GM19452 (cell line): ENCODE measurements around the gene RPL32.
"Not testable (repeated sequence)": the region's sequence is repeated elsewhere in the genome, so short reads cannot be mapped to it uniquely, and the experiment has no call there.

Experiments used
- ATAC-seq: cut with Tn5 transposase; IDR thresholded peaks from one replicate; pipeline ENCODE4 v1.9.1; 2021; ENCODE audit not compliant: unreplicated experiment

The RPL32 gene

GRCh38 chr3:12841149-12841969, at the start of gene RPL32:
Gene RPL32, minus strand, starts transcription at chr3:12841565. Its CDS starts 1,328 bp downstream, at chr3:12840237.
- peak; percentile 86 for ATAC-seq

- no peak for ATAC-seq
Observed at GRCh38 chr3:12890610-12891390, 49.4 kb upstream of the RPL32 start.

GRCh38 chr3:12886736-12887135, 45.4 kb upstream of the RPL32 start:
- ATAC-seq = no peak

GRCh38 chr3:12886106-12886679, 44.8 kb upstream of the RPL32 start:
- ATAC-seq = no peak

GRCh38 chr3:12885583-12885930, 44.2 kb upstream of the RPL32 start:
- ATAC-seq = no peak

GRCh38 chr3:12884790-12885582, 43.6 kb upstream of the RPL32 start:
- ATAC-seq = no peak

- ATAC-seq = no peak
Observed at GRCh38 chr3:12884186-12884680, 42.9 kb upstream of the RPL32 start.

- no peak for ATAC-seq
Observed at GRCh38 chr3:12882336-12883310, 41.3 kb upstream of the RPL32 start.

GRCh38 chr3:12881858-12882257, 40.5 kb upstream of the RPL32 start:
- ATAC-seq = peak; percentile 58

GRCh38 chr3:12879191-12879815, 37.9 kb upstream of the RPL32 start:
- ATAC-seq = no peak

- not testable (repeated sequence) for ATAC-seq
Observed at GRCh38 chr3:12878758-12879157, 37.4 kb upstream of the RPL32 start.

- no peak for ATAC-seq
Observed at GRCh38 chr3:12878141-12878574, 36.8 kb upstream of the RPL32 start.

GRCh38 chr3:12877040-12877439, 35.7 kb upstream of the RPL32 start:
- ATAC-seq = no peak

GRCh38 chr3:12875857-12876836, 34.8 kb upstream of the RPL32 start:
- ATAC-seq = no peak

GRCh38 chr3:12871404-12871983, 30.1 kb upstream of the RPL32 start:
- no peak for ATAC-seq

GRCh38 chr3:12870942-12871341, 29.6 kb upstream of the RPL32 start:
- no peak for ATAC-seq

GRCh38 chr3:12869035-12869621, 27.8 kb upstream of the RPL32 start:
- peak; percentile 58 for ATAC-seq
